ENCODE results near the gene ADAMTSL1.

Gene ADAMTSL1

GRCh38 chr9:18848657-18849056 lies 374.7 kb downstream of the ADAMTSL1 start:
- no peak overlapping the region for H2AFZ ChIP-seq (ENCODE audit: low read depth, low read length, severe bottlenecking)
- H3K9me2 ChIP-seq (replicated peaks; ENCODE audit: insufficient read depth, low read length) = no peaks in the 10 kb centered on the region
- H3K9ac ChIP-seq (ENCODE audit: low read length) = no peak overlapping the region
- no peak overlapping the region for H3K27ac ChIP-seq (ENCODE audit: low read depth, low read length)
- no peaks in the 10 kb centered on the region for H3F3A ChIP-seq (ENCODE audit: insufficient read depth)
- H3K4me2 ChIP-seq (ENCODE audit: low read depth, low read length, poor library complexity, severe bottlenecking) = no peak overlapping the region
- no peaks in the 10 kb centered on the region for H4K20me1 ChIP-seq (ENCODE audit: low read depth, low read length)
- TF ChIP-seq EZH2phosphoT487 (conservative IDR thresholded peaks at IDR 0.05; ENCODE audit: low read length) (no peak), CTCF (IDR thresholded peaks at IDR 0.05; ENCODE audit: insufficient read depth, low read length, poor library complexity, severe bottlenecking) (no peak)
- no peaks in the 10 kb centered on the region for H3K79me2 ChIP-seq (ENCODE audit: insufficient read depth, low read length)
- no peaks in the 10 kb centered on the region for H3K27me3 ChIP-seq (ENCODE audit: low read length)
- H3K9me3 ChIP-seq (ENCODE audit: insufficient read depth, low read length) = no peaks in the 10 kb centered on the region
- H3K4me3 ChIP-seq (ENCODE audit: insufficient read depth, low read length, poor library complexity, severe bottlenecking) = no peak overlapping the region
- H3K36me3 ChIP-seq (ENCODE audit: low read length) = no peaks in the 10 kb centered on the region

- Histone ChIP-seq H3K9ac (ENCODE audit: low read length) (no peak overlapping the region), H3K27me3 (ENCODE audit: low read length) (no peaks in the 10 kb centered on the region), H3K4me2 (ENCODE audit: low read depth, low read length, poor library complexity, severe bottlenecking) (no peak overlapping the region), H4K20me1 (ENCODE audit: low read depth, low read length) (no peaks in the 10 kb centered on the region), H3K9me3 (ENCODE audit: insufficient read depth, low read length) (no peaks in the 10 kb centered on the region), H3K27ac (ENCODE audit: low read depth, low read length) (no peak overlapping the region), H3F3A (ENCODE audit: insufficient read depth) (no peaks in the 10 kb centered on the region), H3K79me2 (ENCODE audit: insufficient read depth, low read length) (no peaks in the 10 kb centered on the region), H3K9me2 (replicated peaks; ENCODE audit: insufficient read depth, low read length) (no peaks in the 10 kb centered on the region), H2AFZ (ENCODE audit: low read depth, low read length, severe bottlenecking) (no peak overlapping the region), H3K4me3 (ENCODE audit: insufficient read depth, low read length, poor library complexity, severe bottlenecking) (no peak overlapping the region), H3K36me3 (ENCODE audit: low read length) (no peaks in the 10 kb centered on the region)
- TF ChIP-seq EZH2phosphoT487 (conservative IDR thresholded peaks at IDR 0.05; ENCODE audit: low read length) (no peak), CTCF (IDR thresholded peaks at IDR 0.05; ENCODE audit: insufficient read depth, low read length, poor library complexity, severe bottlenecking) (no peak)
These were observed 375.3 kb downstream of the ADAMTSL1 start for GRCh38 chr9:18849270-18849669.

GRCh38 chr9:18849890-18850677 lies 376.1 kb downstream of the ADAMTSL1 start:
- Histone ChIP-seq H3K27me3 (ENCODE audit: low read length) (no peaks in the 10 kb centered on the region), H3K4me3 (ENCODE audit: insufficient read depth, low read length, poor library complexity, severe bottlenecking) (no peak overlapping the region), H3K9ac (ENCODE audit: low read length) (no peak overlapping the region), H3K4me2 (ENCODE audit: low read depth, low read length, poor library complexity, severe bottlenecking) (no peak overlapping the region), H3K9me2 (replicated peaks; ENCODE audit: insufficient read depth, low read length) (no peaks in the 10 kb centered on the region), H3K79me2 (ENCODE audit: insufficient read depth, low read length) (no peaks in the 10 kb centered on the region), H2AFZ (ENCODE audit: low read depth, low read length, severe bottlenecking) (no peak overlapping the region), H3K36me3 (ENCODE audit: low read length) (no peaks in the 10 kb centered on the region), H3K9me3 (ENCODE audit: insufficient read depth, low read length) (no peaks in the 10 kb centered on the region), H3K27ac (ENCODE audit: low read depth, low read length) (no peak overlapping the region), H3F3A (ENCODE audit: insufficient read depth) (no peaks in the 10 kb centered on the region), H4K20me1 (ENCODE audit: low read depth, low read length) (no peaks in the 10 kb centered on the region)
- TF ChIP-seq EZH2phosphoT487 (conservative IDR thresholded peaks at IDR 0.05; ENCODE audit: low read length) = no peak
- no peak for TF ChIP-seq CTCF (IDR thresholded peaks at IDR 0.05; ENCODE audit: insufficient read depth, low read length, poor library complexity, severe bottlenecking)

Measured in SU-DHL-6 (cell line).